HG03135 (cell line): ENCODE data around the gene MED15.
"Not testable (repeated sequence)": the region's sequence is repeated elsewhere in the genome, so short reads cannot be mapped to it uniquely, and the experiment has no call there.

Experiments used
- ATAC-seq: cut with Tn5 transposase; IDR thresholded peaks from one replicate; pipeline ENCODE4 v1.9.1; 2021; ENCODE audit warnings: mild to moderate bottlenecking, moderate library complexity; ENCODE audit not compliant: unreplicated experiment

The MED15 gene

DNA sequence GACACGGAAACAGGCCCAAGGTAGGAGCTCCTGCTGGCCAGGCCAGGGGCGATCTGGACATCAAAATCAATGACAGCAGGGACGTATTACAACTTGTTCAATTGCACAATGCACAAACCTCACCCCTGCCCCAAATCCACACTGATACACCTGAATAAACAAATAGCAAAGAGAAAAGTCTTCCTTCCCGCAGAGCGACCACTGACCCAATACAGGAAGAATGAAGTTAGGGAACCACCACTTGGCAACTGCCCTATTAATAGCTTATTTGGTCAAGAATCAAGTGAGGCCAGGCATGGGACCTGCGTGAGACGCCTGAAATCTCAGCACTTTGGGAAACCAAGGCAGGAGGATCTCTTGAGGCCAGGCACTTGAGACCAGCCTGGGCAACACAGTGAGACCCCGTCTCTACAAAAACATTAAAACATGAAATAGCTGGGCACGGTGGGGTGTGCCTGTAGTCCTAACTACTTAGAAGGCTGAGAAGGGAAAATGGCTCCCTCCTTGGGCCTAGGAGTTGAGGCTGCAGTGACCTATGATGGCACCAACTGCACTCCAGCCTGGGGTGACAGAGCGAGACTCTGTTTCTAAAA is 109.1 kb downstream of the MED15 start:
- ATAC-seq: no peak

DNA sequence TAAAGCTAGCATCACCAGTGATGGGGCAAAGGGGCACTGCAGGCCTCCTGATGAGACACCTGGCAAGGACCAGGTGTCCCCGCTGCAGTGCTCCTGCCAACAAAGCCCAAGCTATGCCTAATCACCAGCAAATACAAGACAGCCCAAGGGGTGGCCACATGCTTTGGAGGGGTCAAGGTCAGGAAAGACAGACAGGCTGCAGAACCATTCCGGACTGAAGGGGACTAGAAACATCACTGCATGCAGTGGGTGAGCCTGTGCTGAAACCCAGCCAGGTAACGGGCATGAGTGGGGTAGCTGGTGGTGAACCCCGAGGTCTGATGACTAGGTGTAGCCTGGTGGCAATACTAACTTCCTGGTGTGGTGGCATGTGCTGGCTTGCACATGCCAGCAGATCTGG is 111.1 kb downstream of the MED15 start:
- no peak for ATAC-seq

DNA sequence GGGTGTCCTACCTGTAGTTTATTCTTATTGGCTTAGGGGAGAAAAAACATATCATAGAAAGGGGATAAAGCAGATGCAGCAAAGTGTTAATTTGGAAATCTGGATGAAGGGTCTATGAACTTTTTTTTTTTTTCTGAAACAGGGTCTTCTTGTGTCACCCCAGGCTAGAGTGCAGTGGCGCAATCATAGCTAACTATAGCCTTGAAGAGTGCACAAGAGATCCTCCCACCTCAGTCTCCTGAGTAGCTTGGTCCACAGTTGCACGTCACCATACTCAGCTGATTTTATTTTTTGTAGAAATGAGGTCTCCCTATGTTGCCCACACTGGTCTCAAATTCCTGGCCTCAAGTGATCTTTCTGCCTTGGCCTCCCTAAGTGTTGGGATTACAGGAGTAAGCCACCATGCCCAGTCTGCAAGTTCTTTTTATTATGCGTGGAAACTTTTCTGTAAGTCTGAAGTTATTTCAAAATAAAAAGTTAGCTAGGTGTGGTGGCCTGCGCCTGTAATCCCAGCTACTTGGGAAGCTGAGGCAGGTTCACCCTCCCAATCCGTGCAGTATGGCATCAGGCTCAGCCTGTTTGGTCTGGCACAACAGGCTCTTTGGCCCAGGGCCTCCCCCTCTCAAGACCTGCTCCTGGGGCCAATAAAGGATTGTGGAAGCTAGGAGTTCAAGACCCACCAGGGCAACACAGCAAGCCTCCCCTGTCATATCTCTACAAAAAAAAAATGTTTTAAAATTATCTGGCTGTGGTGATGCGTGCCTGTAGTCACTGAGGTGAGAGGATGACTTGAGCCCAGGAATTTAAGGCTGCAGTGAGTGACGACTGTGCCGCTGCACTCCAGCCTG is 111.9 kb downstream of the MED15 start:
- no peak for ATAC-seq

DNA sequence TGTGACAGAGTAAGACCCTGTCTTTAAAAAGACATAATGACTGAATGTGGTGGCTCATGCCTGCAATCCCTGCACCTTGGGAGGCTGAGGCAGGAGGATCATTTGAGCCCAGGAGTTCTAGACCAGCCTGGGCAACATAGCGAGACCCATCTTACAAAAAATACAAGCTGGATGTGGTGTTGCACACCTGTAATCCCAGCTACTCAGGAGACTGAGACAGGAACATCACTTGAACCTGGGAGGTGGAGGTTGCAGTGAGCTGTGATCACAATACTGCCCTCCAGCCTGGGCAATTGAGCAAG is 112.4 kb downstream of the MED15 start:
- ATAC-seq: not testable (repeated sequence)

DNA sequence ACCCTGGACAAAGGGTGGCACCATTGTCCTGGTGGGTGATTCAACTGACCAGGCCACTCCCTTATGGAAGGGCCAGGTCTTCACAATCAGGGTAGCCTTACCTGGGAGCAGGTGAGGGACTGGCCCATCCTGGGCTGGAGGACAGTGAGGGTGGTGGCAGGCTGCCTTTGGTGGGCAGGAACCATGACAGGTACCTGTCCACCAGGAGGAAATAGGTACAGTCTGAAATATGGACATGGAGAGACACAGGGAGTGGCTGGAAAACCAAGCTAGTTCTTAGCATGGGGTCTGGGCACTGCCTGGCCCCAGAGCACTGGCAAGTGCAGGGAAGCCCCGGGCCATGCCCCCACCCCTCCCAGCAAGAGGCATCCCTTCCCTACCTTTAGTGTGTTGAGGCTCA is 113.8 kb downstream of the MED15 start:
- ATAC-seq: no peak

DNA sequence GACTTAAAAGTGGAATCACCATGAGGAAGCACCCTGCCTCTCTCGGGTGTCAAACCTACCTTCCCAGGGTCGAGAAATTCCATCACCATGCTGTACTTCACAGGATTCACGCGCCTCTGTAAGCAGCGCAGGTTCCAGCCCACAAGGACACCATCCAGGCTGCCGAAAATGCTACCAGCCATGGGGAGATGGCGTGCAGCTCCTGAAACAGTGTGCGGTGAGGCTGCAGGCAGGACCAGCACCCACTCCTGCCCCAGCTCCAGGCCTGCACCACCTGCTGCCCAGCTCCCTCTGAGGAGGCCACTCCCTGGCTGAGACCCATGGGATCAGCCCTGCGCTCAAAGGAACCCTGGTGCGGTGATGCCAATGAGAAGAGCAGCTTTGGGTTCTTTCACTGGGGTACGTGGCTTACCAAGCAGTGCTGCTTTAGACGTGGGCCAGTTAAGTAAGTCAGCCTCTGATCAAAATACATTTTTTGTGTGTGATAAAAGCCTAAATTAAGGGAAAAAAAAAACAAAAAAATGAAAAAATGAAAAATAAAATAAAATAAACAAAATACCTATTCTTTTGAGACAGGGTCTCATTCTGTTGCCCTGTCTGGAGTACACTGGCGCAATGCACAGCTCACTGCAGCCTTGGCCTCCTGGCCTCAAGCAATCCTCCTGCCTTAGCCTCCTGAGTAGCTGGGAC is 115.4 kb downstream of the MED15 start:
- ATAC-seq: no peak

DNA sequence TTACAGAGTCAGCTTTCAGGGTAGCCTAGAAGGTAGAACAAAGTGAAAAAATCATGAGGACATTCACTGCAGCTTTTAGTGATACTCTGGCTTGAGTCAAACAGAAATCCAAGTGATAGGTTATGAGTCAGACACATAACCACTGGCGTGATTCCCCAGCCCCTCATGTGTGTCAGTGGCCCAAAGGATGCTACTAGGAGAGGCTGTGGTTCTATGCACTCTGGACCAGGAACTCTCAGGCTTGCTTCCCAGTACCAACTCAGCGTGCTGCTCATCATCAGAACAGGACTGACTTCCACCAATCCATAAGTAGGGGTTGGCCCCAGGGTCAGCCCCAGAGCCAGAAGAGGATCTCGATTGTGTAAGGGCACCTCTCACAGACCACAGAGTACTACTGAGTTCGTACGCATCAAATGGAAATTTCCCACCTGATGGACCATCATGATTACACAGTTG is 116.8 kb downstream of the MED15 start:
- ATAC-seq: peak; percentile 71

DNA sequence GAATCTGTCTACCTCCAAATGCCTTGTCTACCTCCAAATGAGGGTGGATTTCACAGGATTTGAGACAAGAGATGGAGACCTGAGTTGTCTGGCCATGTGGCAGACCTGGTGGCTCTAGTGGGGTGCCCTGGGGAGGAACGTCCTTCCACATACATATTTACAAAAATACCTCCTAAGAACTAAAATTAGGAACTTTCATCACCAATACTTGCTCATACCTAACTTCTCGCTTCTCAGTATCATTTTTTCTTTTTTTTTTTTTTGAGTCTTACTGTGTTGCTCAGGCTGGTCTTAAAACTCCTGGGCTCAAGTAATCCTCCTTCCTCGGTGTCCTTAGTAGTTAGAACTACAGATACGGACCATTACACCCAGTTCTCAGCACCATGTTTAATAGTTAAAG is 117.9 kb downstream of the MED15 start:
- ATAC-seq: no peak

DNA sequence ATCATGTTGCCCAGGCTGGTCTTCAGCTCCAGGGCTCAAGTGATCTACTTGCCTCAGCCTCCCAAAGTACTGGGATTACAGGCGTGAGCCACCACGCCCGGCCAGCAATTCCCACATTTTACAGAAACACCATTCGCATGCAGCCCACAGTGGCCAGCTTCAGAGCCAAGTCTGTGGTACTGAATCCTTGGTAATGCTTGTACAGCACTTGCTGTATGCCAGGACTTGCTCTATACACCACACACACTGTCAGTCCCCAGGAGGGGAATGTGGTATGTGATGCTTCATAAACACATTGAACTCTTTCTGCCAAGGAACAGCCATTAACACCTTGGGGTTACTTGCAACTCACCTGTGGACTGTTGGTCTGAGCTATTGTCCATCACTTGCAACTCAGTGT is 119.4 kb downstream of the MED15 start:
- ATAC-seq: no peak

DNA sequence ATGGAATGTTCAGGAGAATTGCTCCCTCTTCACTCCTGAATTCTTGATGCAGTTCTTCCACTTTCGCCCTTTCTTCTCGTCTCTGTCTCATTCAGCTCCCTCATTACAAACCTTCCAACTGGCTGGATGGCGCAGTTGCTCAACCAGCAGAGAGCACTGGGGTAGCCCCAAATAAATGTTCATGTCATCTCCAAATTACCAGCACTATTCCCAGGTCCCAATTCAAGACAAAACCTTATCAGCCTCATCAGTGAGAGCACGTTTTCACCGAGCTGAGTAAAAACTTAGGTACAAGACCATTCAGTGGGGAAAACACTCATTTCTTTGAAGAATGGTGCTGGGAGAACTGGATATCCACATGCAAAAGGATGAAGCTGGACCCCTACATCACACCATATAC is 120.0 kb downstream of the MED15 start:
- ATAC-seq: no peak

DNA sequence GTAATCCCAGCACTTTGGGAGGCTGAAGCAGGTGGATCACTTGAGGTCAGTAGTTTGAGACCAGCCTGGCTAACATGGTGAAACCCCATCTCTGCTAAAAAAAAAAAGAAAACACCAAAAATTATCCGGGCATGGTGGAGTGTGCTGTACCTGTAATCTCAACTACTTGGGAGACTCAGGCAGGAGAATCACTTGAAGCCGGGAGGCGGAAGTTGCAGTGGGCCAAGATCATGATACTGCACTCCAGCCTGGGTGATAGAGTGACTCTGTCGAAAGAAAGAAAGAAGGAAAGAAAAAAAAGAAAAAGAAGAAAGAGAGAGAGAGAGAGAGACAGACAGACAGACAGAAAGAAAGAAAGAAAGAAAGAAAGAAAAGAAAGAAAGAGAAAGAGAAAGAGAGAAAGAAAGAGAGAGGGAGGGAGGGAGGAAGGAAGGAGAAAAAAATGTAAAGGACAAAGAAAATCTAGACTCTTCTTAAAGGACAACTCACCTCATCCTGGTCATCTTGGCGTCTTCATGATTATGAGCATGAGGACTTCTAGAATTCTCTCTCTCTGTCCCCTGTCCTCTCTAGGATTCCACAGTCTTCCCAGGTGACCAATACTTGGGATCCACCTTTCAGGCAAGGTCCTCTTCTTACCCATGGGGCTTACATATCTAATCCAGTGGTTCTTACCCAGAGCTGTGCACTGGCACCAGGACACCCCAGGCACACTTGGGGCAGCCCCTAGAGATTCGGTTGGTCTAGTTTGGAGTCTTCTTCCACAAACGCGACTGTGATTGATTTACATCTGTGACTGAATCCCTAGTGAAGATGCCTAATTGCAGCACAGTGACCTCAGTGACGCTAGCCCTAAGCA is 120.9 kb downstream of the MED15 start:
- ATAC-seq: no peak

DNA sequence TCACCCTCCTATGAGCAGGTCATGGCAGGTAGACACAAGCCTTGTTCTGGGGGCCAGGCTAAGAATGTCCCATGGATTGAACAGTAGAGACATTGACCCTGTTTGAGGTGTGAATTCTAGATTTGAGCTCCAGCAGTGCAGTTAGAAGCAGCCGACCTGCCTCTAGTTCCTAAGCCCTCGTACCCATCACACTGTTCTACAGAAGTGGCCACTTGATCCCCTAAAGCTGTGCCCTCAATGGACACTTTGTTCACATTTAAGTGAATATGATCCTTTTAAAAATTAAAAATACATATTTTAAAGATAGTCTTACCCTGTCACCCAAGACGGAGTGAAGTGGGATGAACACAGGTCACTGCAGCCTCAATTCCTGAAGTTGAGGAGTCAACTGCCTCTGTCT is 122.0 kb downstream of the MED15 start:
- no peak for ATAC-seq

DNA sequence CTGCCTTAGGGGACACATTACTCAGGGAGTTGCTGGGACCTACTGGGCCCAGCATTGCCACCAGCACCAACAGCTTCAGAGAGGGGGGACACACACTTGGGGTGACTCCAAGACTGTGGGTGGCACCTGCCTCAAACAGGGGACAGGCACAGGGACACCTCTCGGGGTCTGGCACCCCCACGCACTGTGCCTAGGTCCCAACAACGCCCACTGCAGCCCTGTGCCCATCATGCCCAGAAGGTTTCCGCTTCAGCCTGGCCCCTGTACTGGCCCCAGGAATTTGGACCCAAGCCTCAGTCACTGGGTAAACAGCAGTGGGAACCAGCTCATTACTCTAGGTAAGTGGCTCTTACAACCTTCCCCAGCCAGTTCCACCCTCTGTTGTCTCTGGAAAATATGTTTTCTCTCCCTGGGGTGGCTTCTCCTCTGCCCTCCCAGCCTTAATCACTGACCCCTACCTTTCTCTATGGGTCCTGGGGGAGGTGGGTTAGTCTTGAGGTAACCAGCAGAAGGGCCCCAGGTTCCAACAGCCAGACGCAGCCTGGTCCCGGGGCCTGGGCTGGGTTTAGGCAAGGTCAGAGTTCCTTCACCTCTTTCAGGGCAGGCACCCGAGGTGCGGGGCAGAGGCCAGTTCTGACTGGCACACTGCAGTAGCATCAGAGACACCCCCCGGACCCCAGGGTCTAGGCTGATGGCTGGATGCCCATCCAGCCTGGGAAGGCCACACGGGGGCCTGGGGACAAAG is 123.6 kb downstream of the MED15 start:
- ATAC-seq: no peak

DNA sequence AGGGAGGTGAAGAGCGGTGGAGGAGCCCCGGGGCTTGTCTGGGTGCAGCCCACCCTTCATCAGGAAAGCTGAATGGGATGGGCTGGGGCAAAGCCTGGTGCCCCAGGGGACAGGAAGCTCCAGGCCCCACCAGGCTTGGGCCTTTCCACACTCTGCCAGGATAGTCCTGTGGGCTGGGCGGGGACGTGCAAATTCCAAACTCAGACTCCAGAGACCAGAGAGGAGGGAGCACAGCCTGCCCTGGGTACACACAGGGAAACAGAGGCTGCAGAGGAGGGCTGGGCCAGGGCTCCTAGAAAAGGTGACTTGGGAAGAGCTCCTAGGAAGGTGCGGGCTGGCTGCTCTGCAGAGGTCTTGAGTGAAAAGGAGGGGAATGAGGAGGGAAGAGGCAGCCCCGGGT is 124.7 kb downstream of the MED15 start:
- no peak for ATAC-seq

DNA sequence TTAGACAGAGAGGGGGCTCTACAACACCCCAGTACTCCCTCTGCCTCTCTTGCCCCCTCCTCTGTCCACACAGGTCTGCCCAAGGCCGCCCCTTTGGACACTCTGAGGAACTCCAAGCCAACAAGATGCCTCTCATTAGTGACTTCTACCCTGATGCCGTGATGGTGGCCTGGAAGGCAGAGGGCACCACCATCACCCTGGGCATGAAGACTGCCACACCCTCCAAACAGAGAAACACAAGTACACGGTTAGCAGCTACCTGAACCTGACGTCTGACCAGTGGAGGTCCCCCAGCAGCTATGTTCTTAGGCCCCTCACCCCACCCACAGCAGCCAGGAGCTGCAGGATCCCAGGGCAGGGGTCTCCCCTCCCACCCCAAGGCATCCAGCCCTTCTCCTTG is 125.1 kb downstream of the MED15 start:
- no peak for ATAC-seq

DNA sequence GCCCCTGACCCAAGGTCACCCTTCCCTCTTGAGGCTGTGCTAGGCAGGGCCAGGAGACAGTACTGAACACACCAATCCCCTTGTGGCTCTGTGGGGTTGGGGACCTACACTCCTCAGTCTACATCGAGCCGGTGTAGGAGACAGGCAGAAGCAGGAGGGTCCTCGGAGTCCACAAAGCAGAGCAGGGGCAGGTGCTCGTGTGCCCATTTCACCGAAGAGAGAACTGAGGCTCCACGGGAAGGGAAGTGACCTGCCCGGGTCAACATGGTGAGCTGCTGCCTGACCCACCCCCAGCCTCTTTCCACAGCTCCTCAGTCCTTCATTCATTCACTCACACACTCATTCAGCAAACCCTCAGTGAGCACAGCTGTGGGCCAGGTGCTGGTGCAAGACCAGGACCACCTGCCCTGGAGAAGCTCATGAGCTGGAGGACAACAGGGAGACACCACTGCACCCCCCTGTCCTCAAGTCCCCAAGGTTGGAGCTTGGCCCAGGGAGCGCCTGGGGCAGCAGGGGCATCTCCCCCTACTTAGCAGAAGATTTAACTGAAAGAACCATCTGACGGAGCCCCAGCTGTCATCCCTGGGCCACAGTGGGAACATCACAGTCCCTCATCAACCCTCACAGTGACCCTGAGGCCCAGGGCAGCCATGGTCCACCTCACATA is 127.3 kb downstream of the MED15 start:
- ATAC-seq: no peak

DNA sequence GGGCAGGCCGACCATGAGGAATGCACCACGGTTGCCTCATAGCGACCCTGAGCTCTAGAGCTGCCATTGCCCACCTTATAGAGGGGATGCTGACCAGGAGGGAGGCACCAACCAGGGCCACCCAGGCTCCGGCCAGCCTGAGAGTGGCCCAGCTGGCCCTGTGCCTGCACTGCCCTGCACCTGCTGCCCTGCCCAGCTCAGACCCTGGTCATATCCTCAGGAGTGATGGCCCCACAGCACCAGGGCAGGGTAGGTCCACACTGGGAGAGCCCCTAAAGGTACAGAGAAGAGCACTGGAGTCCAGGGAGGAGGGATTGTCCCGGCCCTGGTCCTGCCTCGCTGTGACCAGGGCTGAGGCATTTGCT is 127.8 kb downstream of the MED15 start:
- ATAC-seq: no peak

DNA sequence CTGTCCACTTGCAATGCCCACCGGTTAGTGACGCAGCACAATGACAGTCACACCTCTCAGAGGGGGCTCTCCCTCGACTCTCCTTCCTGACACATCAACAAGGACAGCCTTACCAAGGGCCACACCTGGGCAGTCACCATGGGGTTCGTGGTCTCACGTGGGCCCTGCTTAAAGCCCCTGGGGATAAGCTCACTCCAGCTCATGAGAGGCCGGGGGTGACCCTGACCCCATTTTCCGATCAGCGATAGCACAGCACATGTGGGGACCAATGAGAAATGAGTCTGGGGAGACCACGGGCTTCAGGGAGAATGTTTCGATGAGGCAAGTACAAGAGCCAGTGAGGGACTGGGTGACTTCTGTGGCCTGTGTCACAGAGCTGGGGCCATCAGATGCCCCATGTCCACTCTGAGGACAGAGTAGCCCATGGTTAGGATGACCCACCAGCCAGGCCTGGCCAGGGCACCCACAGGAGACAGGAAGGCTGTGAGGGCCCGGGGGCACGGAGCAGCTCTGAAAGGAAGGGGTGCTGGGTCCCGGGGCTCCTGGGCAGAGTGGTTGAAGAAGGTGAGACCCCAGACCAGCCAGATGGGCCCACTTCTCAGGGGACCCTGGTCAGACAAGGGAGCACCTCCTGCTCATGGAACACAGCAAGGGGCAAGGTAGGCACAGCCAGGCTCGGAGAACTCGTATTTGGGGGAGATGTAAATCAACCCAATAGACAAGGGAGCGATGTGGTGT is 128.8 kb downstream of the MED15 start:
- no peak for ATAC-seq

DNA sequence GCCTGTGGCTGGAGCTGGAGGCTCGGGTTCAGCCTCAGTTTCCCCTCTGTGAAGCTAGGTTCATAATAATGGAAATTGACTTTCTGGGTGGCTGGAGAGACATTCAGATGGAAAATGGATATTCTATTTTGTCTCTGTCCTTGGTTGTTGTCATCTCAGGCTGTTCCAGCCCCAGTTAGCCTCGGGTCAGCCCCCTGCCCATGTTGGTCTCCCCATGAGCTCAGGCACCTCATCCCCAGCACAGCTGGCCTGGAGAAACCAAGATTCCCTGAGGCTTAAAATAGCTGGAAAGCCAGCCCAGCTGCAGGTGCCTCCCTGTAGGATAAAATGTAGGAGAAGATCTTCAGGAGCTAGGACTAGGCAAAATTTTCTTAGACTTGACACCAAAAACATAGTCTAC is 129.5 kb downstream of the MED15 start:
- no peak for ATAC-seq
